CD14-positive monocyte (primary cell): Measurements from ENCODE around the gene RC3H2. TPM values are rescaled to one million over a fixed set of nuclear protein-coding genes. Genes with fewer than 3 reads are reported as not detected.

ENCODE experiments used
- DNase-seq, 3 donors: peaks; one replicate each; pipeline ENCODE4 v3.0.0-alpha.2; 2011 to 2022
- H2AFZ ChIP-seq: 2 replicates; pipeline ENCODE4 v1.6.0; 2012; ENCODE audit warnings: mild to moderate bottlenecking, low read depth, low read length, inconsistent platforms; ENCODE audit not compliant: insufficient read depth, poor library complexity, severe bottlenecking
- H3K27ac ChIP-seq, 2 donors: 1 replicate in 1 of 2; 2 replicates in 1 of 2; pipeline ENCODE4 v1.5.1; 2012 to 2013; ENCODE audit warnings: low read length in 2 of 2, control low read depth in 1 of 2, inconsistent platforms in 1 of 2, low read depth in 1 of 2, mild to moderate bottlenecking in 1 of 2
- H3K27me3 ChIP-seq, 2 donors: one replicate each; pipeline versions ENCODE4 v1.6.0 to v1.6.1; 2011 to 2013; ENCODE audit warnings: low read length in 2 of 2; ENCODE audit not compliant: control insufficient read depth in 2 of 2, insufficient read depth in 2 of 2
- H3K36me3 ChIP-seq, 2 donors: replicated peaks in 1 of 2; 1 replicate in 1 of 2; 2 replicates in 1 of 2; pipeline versions ENCODE4 v1.5.1 to v1.6.1; 2012 to 2013; ENCODE audit warnings: low read length in 2 of 2, control low read depth in 1 of 2, inconsistent platforms in 1 of 2, mild to moderate bottlenecking in 1 of 2; ENCODE audit not compliant: insufficient read depth in 2 of 2, control insufficient read depth in 1 of 2
- H3K4me1 ChIP-seq, 2 donors: 1 replicate in 1 of 2; 2 replicates in 1 of 2; pipeline versions ENCODE4 v1.5.1 to v1.6.1; 2012 to 2013; ENCODE audit warnings: low read length in 2 of 2, control low read depth in 1 of 2, inconsistent platforms in 1 of 2, mild to moderate bottlenecking in 1 of 2, moderate library complexity in 1 of 2; ENCODE audit not compliant: insufficient read depth in 2 of 2, control insufficient read depth in 1 of 2
- H3K4me2 ChIP-seq: replicated peaks from 2 replicates; pipeline ENCODE3; 2012; ENCODE audit warnings: low read length, moderate library complexity, mild to moderate bottlenecking; ENCODE audit not compliant: poor library complexity, severe bottlenecking; ENCODE audit errors: extremely low read depth
- H3K4me3 ChIP-seq, 3 experiments: fragments of 200-600 bp in 1 of 3; sonication (generic) in 1 of 3; replicated peaks in 1 of 3; 1 replicate in 2 of 3; 2 replicates in 1 of 3; pipeline ENCODE4 v1.5.1; 2011 to 2013; ENCODE audit warnings: low read length in 3 of 3, mild to moderate bottlenecking in 3 of 3, control low read depth in 2 of 3, low read depth in 2 of 3, inconsistent platforms in 1 of 3, moderate library complexity in 1 of 3
- H3K79me2 ChIP-seq: 2 replicates; pipeline ENCODE4 v1.6.0; 2012; ENCODE audit warnings: mild to moderate bottlenecking, control low read depth, inconsistent platforms, low read length, moderate library complexity; ENCODE audit not compliant: insufficient read depth
- H3K9ac ChIP-seq: 2 replicates; pipeline ENCODE4 v1.6.0; 2017; ENCODE audit warnings: low read length, mild to moderate bottlenecking; ENCODE audit not compliant: insufficient read depth, poor library complexity, severe bottlenecking
- H3K9me3 ChIP-seq, 2 donors: replicated peaks in 1 of 2; 1 replicate in 1 of 2; 2 replicates in 1 of 2; pipeline versions ENCODE4 v1.5.1 to v1.6.1; 2012 to 2013; ENCODE audit warnings: low read length in 2 of 2, control low read depth in 1 of 2; ENCODE audit not compliant: control insufficient read depth in 1 of 2, insufficient read depth in 1 of 2
- H4K20me1 ChIP-seq: 2 replicates; pipeline ENCODE4 v1.6.0; 2012; ENCODE audit warnings: mild to moderate bottlenecking, low read length, control low read depth, moderate library complexity; ENCODE audit not compliant: insufficient read depth
- H3K27ac Mint-ChIP-seq, 7 donors: one replicate each; pipeline ENCODE4 v1.8.0; 2020; ENCODE audit warnings: mild to moderate bottlenecking in 7 of 7, mixed read lengths in 7 of 7, moderate library complexity in 6 of 7, inconsistent platforms in 2 of 7
- H3K27me3 Mint-ChIP-seq, 3 donors: one replicate each; pipeline ENCODE4 v1.8.0; 2021 to 2022; ENCODE audit warnings: low read depth in 3 of 3, mild to moderate bottlenecking in 3 of 3, mixed read lengths in 3 of 3, moderate library complexity in 3 of 3, inconsistent platforms in 1 of 3
- H3K36me3 Mint-ChIP-seq, 2 donors: one replicate each; pipeline ENCODE4 v1.8.0; 2020; ENCODE audit warnings: mixed read lengths in 2 of 2, inconsistent platforms in 1 of 2, mild to moderate bottlenecking in 1 of 2
- H3K4me1 Mint-ChIP-seq: one replicate; pipeline ENCODE4 v1.8.0; 2020; ENCODE audit warnings: mild to moderate bottlenecking, mixed read lengths
- H3K4me3 Mint-ChIP-seq, 2 donors: one replicate each; pipeline ENCODE4 v1.8.0; 2020; ENCODE audit warnings: mild to moderate bottlenecking in 2 of 2, mixed read lengths in 2 of 2, moderate library complexity in 1 of 2
- H3K9me3 Mint-ChIP-seq, 7 donors: one replicate each; pipeline ENCODE4 v1.8.0; 2020 to 2022; ENCODE audit warnings: mixed read lengths in 7 of 7, mild to moderate bottlenecking in 6 of 7, moderate library complexity in 6 of 7, inconsistent platforms in 2 of 7
- WGBS: methylation state at CpG from one replicate; pipeline ENCODE4 v1.1.5; 2013; ENCODE audit warnings: missing lambda C conversion rate; ENCODE audit not compliant: insufficient coverage; 5-methylcytosine and 5-hydroxymethylcytosine counted together
- intact Hi-C, 2 donors: fragments of 100-400 bp; cut with micrococcal nuclease; formaldehyde crosslinking; loops; one replicate each; pipeline versions ENCODE4 v1.15.0 to v1.15.1; 2023
- polyA plus RNA-seq, 3 donors: library from polyadenylated mRNA; depleted of rRNA in 1 of 3; unstranded in 2 of 3; stranded (reverse) in 1 of 3; fragments of 300-500 nt in 2 of 3; fragments of >200 nt in 1 of 3; fragmentation: Illumina TruSeq in 2 of 3; gene quantifications; 1 replicate in 2 of 3; 2 replicates in 1 of 3; pipeline ENCODE4 v1.2.3, GENCODE V29; 2012 to 2021
- TF ChIP-seq, protein P1 (sequence below): fragments of 200-600 bp; IDR thresholded peaks from one replicate; pipeline ENCODE4 v1.8.0; 2022; ENCODE audit warnings: antibody characterized with exemption, mild to moderate bottlenecking

RC3H2 gene
- polyA plus RNA-seq, 3 donors: 11.3 to 24.6 (median 11.8) TPM

GRCh38 chr9:122863407-122863806, 41.8 kb downstream of the RC3H2 start:
- intact Hi-C loops: no loop called here
- H3K27ac ChIP-seq: no peak overlapping the region
- no peak for DNase-seq
- no peaks in the 10 kb centered on the region for H3K79me2 ChIP-seq
- no peak overlapping the region for H3K4me2 ChIP-seq
- H3K9ac ChIP-seq: no peak overlapping the region
- Mint-ChIP-seq H3K36me3 (peaks cover 37 to 56% of the 10 kb centered on the region in 2 donors), H3K4me1 (no peaks in the 10 kb centered on the region), H3K9me3 (no peaks in the 10 kb centered on the region), H3K27me3 (peaks cover 0 to 2% (median 0%) of the 10 kb centered on the region in 3 donors), H3K4me3 (no peak overlapping the region), H3K27ac (no peak overlapping the region)
- no peaks in the 10 kb centered on the region for H3K9me3 ChIP-seq
- no CpG with 5 or more reads among the region's 3 CpGs for WGBS
- H3K36me3 ChIP-seq: peaks cover 52 to 73% of the 10 kb centered on the region in 2 donors
- H3K4me1 ChIP-seq: no peaks in the 10 kb centered on the region
- no peaks in the 10 kb centered on the region for H3K27me3 ChIP-seq
- H3K4me3 ChIP-seq: no peak overlapping the region
- no peak overlapping the region for H2AFZ ChIP-seq
- no peaks in the 10 kb centered on the region for H4K20me1 ChIP-seq
- TF ChIP-seq, protein P1, sequence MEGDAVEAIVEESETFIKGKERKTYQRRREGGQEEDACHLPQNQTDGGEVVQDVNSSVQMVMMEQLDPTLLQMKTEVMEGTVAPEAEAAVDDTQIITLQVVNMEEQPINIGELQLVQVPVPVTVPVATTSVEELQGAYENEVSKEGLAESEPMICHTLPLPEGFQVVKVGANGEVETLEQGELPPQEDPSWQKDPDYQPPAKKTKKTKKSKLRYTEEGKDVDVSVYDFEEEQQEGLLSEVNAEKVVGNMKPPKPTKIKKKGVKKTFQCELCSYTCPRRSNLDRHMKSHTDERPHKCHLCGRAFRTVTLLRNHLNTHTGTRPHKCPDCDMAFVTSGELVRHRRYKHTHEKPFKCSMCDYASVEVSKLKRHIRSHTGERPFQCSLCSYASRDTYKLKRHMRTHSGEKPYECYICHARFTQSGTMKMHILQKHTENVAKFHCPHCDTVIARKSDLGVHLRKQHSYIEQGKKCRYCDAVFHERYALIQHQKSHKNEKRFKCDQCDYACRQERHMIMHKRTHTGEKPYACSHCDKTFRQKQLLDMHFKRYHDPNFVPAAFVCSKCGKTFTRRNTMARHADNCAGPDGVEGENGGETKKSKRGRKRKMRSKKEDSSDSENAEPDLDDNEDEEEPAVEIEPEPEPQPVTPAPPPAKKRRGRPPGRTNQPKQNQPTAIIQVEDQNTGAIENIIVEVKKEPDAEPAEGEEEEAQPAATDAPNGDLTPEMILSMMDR: no peak

GRCh38 chr9:122860319-122861142, 44.6 kb downstream of the RC3H2 start:
- H3K9me3 Mint-ChIP-seq: no peaks in the 10 kb centered on the region
- TF ChIP-seq, protein P1: no peak
- no peak overlapping the region for H3K9ac ChIP-seq
- no peaks in the 10 kb centered on the region for H3K9me3 ChIP-seq
- H3K79me2 ChIP-seq: no peaks in the 10 kb centered on the region
- H3K27ac Mint-ChIP-seq: no peak overlapping the region
- intact Hi-C loops: no loop called here
- H3K4me3 Mint-ChIP-seq: no peak overlapping the region
- H3K4me1 Mint-ChIP-seq: no peaks in the 10 kb centered on the region
- no peaks in the 10 kb centered on the region for H3K27me3 ChIP-seq
- DNase-seq: no peak
- H4K20me1 ChIP-seq: no peaks in the 10 kb centered on the region
- H3K4me1 ChIP-seq: no peaks in the 10 kb centered on the region
- no peak overlapping the region for H3K27ac ChIP-seq
- no peak overlapping the region for H3K4me2 ChIP-seq
- 86% methylated on average over 1 of the region's 8 CpGs for WGBS
- no peak overlapping the region for H2AFZ ChIP-seq
- H3K36me3 ChIP-seq: peaks cover 75 to 98% of the 10 kb centered on the region in 2 donors
- H3K36me3 Mint-ChIP-seq: peaks cover 54 to 75% of the 10 kb centered on the region in 2 donors
- H3K27me3 Mint-ChIP-seq: peaks cover 0 to 2% (median 0%) of the 10 kb centered on the region in 3 donors
- H3K4me3 ChIP-seq: no peak overlapping the region
